HepG2 (cell line): ENCODE results near the gene SYNC. TPM values are rescaled to one million over a fixed set of nuclear protein-coding genes. Genes with fewer than 3 reads are reported as not detected.
A peak's percentile ranks its signal among the peaks of the same experiment; 100 is the strongest.

Experiments
- ARNT ChIP-seq: fragments of 450-650 bp; IDR thresholded peaks from 2 replicates; pipeline ENCODE4 v1.6.1; 2017
- ATF7 ChIP-seq, 2 experiments: fragments of 450-650 bp in 1 of 2; sonication (generic) in 1 of 2; formaldehyde crosslinking in 1 of 2; IDR thresholded peaks; 2 replicates each; pipeline versions ENCODE4 v1.4.0 to v1.6.1; 2016 to 2020; ENCODE audit warnings: antibody characterized with exemption in 1 of 2, mild to moderate bottlenecking in 1 of 2, missing genetic modification reagents in 1 of 2
- FOXK1 ChIP-seq: sonication (generic); formaldehyde crosslinking; IDR thresholded peaks from 2 replicates; pipeline ENCODE4 v1.4.0; 2020; ENCODE audit warnings: low read depth, missing genetic modification reagents, borderline replicate concordance
- ISL2 ChIP-seq: sonication (generic); formaldehyde crosslinking; IDR thresholded peaks from 2 replicates; pipeline ENCODE4 v1.5.0; 2020; ENCODE audit warnings: missing genetic modification reagents
- JUNB ChIP-seq: sonication (generic); formaldehyde crosslinking; IDR thresholded peaks from 2 replicates; pipeline ENCODE4 v1.8.0; 2022; ENCODE audit warnings: missing genetic modification reagents, mild to moderate bottlenecking, borderline replicate concordance
- MAFG ChIP-seq: sonication (generic); formaldehyde crosslinking; IDR thresholded peaks from 2 replicates; pipeline ENCODE4 v1.5.1; 2020; ENCODE audit warnings: mild to moderate bottlenecking, missing genetic modification reagents
- PTBP1 ChIP-seq: fragments of 200-400 bp; formaldehyde crosslinking; IDR thresholded peaks from 2 replicates; pipeline ENCODE4 v1.6.1; 2018; ENCODE audit warnings: low read length, low read depth; ENCODE audit not compliant: poor library complexity, severe bottlenecking
- RCOR2 ChIP-seq: IDR thresholded peaks from 2 replicates; pipeline ENCODE4 v1.6.1; 2016; ENCODE audit warnings: missing biosample characterization, missing genetic modification reagents
- SIN3B ChIP-seq: fragments of 150-350 bp; IDR thresholded peaks from 2 replicates; pipeline ENCODE4 v1.6.1; 2014; ENCODE audit warnings: low read length
- SMARCC2 ChIP-seq: fragments of 450-650 bp; IDR thresholded peaks from 2 replicates; pipeline ENCODE4 v1.6.1; 2017; ENCODE audit warnings: antibody characterized with exemption, mild to moderate bottlenecking
- SNAPC2 ChIP-seq: sonication (generic); formaldehyde crosslinking; IDR thresholded peaks from 2 replicates; pipeline ENCODE4 v1.8.1; 2022; ENCODE audit warnings: mild to moderate bottlenecking, missing genetic modification reagents
- ZFP37 ChIP-seq: sonication (generic); formaldehyde crosslinking; IDR thresholded peaks from 2 replicates; pipeline ENCODE4 v1.4.0; 2020; ENCODE audit warnings: missing genetic modification reagents, borderline replicate concordance
- ZFP82 ChIP-seq: sonication (generic); formaldehyde crosslinking; IDR thresholded peaks from 2 replicates; pipeline ENCODE4 v1.5.1; 2020; ENCODE audit warnings: mild to moderate bottlenecking, missing genetic modification reagents, borderline replicate concordance
- ZIK1 ChIP-seq: sonication (generic); formaldehyde crosslinking; IDR thresholded peaks from 2 replicates; pipeline ENCODE4 v1.5.0; 2020; ENCODE audit warnings: mild to moderate bottlenecking, low read depth, missing genetic modification reagents, borderline replicate concordance
- ZMYM2 ChIP-seq: sonication (generic); formaldehyde crosslinking; IDR thresholded peaks from 2 replicates; pipeline ENCODE4 v1.8.0; 2022; ENCODE audit warnings: mild to moderate bottlenecking, missing genetic modification reagents
- ZNF143 ChIP-seq: sonication (generic); formaldehyde crosslinking; IDR thresholded peaks from 2 replicates; pipeline ENCODE4 v1.4.0; 2020; ENCODE audit warnings: missing genetic modification reagents
- ZNF577 ChIP-seq: sonication (generic); formaldehyde crosslinking; IDR thresholded peaks from 2 replicates; pipeline ENCODE4 v1.4.0; 2020; ENCODE audit warnings: mild to moderate bottlenecking, low read depth, missing genetic modification reagents, borderline replicate concordance
- ZNF776 ChIP-seq: sonication (generic); formaldehyde crosslinking; IDR thresholded peaks from 2 replicates; pipeline ENCODE4 v1.4.0; 2020; ENCODE audit warnings: mild to moderate bottlenecking, missing genetic modification reagents
- ZNF850 ChIP-seq: sonication (generic); formaldehyde crosslinking; conservative IDR thresholded peaks from 2 replicates; pipeline ENCODE4 v1.9.0; 2021; ENCODE audit warnings: mild to moderate bottlenecking, missing genetic modification reagents
- polyA plus RNA-seq, 8 experiments: library from polyadenylated mRNA; depleted of rRNA in 3 of 8; stranded (reverse) in 7 of 8; unstranded in 1 of 8; fragments of >200 nt; fragmentation: Illumina TruSeq in 4 of 8; extraction: Trizol in 4 of 8; gene quantifications; 2 replicates each; pipeline versions ENCODE4 v1.2.1 to v1.2.3, GENCODE V29; 2011 to 2016; ENCODE audit warnings: low read depth in 4 of 8, missing spikeins in 1 of 8, mixed read lengths in 1 of 8; ENCODE audit not compliant: insufficient read depth in 1 of 8
- total RNA-seq, 5 experiments: library from RNA; depleted of rRNA; stranded (reverse); fragments of >200 nt; fragmentation: Illumina TruSeq; extraction: Trizol; gene quantifications; 2 replicates each; pipeline ENCODE4 v1.2.3, GENCODE V29; 2016; ENCODE audit warnings: low read depth in 1 of 5
- TF ChIP-seq, protein P1 (sequence below): fragments of 450-650 bp; IDR thresholded peaks from 2 replicates; pipeline ENCODE4 v1.6.1; 2017; ENCODE audit warnings: mild to moderate bottlenecking
- TF ChIP-seq, protein P2 (sequence below): sonication (generic); formaldehyde crosslinking; IDR thresholded peaks from 2 replicates; pipeline ENCODE4 v1.9.0; 2021; ENCODE audit warnings: mild to moderate bottlenecking, missing genetic modification reagents
- TF ChIP-seq, protein P3 (sequence below): sonication (generic); formaldehyde crosslinking; IDR thresholded peaks from 2 replicates; pipeline ENCODE4 v1.5.1; 2020; ENCODE audit warnings: mild to moderate bottlenecking, missing genetic modification reagents, moderate library complexity

SYNC gene
- total and polyA plus RNA-seq, 2 of the 13 experiments (the other 11 are each of a cell fraction or from before 2014, with no cell fraction given), result 2.4 to 5.4 TPM

DNA sequence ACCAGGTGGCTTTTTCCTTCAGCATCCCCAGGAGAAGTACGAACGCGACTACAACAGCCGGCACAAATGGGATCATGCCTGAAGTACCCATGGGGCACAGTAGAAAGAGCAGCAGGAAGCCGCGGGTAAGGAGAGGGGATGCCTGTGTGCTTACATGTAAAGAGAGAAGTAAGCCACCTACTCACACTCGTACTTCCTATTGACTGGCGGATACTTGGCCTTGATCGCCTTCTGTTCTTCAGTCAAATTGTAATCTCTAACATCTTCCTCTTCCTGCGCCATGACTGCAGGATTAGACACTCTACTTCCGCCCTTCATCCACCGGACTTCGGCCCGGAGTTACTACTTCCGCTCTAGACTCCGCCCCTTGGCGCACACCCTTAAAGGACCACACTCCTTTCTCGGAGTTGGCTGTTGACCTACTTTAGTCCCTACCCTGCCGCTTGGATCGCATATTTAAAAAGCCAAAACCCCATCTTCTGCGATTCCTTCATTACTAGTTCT, 52.3 kb downstream of the SYNC start, which contains the start of gene ZBTB8OS (continued):
- TF ChIP-seq, protein P1, sequence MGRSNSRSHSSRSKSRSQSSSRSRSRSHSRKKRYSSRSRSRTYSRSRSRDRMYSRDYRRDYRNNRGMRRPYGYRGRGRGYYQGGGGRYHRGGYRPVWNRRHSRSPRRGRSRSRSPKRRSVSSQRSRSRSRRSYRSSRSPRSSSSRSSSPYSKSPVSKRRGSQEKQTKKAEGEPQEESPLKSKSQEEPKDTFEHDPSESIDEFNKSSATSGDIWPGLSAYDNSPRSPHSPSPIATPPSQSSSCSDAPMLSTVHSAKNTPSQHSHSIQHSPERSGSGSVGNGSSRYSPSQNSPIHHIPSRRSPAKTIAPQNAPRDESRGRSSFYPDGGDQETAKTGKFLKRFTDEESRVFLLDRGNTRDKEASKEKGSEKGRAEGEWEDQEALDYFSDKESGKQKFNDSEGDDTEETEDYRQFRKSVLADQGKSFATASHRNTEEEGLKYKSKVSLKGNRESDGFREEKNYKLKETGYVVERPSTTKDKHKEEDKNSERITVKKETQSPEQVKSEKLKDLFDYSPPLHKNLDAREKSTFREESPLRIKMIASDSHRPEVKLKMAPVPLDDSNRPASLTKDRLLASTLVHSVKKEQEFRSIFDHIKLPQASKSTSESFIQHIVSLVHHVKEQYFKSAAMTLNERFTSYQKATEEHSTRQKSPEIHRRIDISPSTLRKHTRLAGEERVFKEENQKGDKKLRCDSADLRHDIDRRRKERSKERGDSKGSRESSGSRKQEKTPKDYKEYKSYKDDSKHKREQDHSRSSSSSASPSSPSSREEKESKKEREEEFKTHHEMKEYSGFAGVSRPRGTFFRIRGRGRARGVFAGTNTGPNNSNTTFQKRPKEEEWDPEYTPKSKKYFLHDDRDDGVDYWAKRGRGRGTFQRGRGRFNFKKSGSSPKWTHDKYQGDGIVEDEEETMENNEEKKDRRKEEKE, result no peak
- no peak for TF ChIP-seq SNAPC2 (CRISPR knock-in tag)
- no peak for TF ChIP-seq MAFG
- TF ChIP-seq RCOR2, result no peak
- TF ChIP-seq, protein P2, sequence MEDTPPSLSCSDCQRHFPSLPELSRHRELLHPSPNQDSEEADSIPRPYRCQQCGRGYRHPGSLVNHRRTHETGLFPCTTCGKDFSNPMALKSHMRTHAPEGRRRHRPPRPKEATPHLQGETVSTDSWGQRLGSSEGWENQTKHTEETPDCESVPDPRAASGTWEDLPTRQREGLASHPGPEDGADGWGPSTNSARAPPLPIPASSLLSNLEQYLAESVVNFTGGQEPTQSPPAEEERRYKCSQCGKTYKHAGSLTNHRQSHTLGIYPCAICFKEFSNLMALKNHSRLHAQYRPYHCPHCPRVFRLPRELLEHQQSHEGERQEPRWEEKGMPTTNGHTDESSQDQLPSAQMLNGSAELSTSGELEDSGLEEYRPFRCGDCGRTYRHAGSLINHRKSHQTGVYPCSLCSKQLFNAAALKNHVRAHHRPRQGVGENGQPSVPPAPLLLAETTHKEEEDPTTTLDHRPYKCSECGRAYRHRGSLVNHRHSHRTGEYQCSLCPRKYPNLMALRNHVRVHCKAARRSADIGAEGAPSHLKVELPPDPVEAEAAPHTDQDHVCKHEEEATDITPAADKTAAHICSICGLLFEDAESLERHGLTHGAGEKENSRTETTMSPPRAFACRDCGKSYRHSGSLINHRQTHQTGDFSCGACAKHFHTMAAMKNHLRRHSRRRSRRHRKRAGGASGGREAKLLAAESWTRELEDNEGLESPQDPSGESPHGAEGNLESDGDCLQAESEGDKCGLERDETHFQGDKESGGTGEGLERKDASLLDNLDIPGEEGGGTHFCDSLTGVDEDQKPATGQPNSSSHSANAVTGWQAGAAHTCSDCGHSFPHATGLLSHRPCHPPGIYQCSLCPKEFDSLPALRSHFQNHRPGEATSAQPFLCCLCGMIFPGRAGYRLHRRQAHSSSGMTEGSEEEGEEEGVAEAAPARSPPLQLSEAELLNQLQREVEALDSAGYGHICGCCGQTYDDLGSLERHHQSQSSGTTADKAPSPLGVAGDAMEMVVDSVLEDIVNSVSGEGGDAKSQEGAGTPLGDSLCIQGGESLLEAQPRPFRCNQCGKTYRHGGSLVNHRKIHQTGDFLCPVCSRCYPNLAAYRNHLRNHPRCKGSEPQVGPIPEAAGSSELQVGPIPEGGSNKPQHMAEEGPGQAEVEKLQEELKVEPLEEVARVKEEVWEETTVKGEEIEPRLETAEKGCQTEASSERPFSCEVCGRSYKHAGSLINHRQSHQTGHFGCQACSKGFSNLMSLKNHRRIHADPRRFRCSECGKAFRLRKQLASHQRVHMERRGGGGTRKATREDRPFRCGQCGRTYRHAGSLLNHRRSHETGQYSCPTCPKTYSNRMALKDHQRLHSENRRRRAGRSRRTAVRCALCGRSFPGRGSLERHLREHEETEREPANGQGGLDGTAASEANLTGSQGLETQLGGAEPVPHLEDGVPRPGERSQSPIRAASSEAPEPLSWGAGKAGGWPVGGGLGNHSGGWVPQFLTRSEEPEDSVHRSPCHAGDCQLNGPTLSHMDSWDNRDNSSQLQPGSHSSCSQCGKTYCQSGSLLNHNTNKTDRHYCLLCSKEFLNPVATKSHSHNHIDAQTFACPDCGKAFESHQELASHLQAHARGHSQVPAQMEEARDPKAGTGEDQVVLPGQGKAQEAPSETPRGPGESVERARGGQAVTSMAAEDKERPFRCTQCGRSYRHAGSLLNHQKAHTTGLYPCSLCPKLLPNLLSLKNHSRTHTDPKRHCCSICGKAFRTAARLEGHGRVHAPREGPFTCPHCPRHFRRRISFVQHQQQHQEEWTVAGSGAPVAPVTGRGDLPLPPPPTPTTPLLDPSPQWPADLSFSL (CRISPR knock-in tag), result no peak
- no peak for TF ChIP-seq PTBP1
- no peak for TF ChIP-seq ISL2 (CRISPR knock-in tag)
- no peak for TF ChIP-seq ZFP82 (CRISPR knock-in tag)
- TF ChIP-seq ZNF776 (CRISPR knock-in tag), result no peak
- no peak for TF ChIP-seq ARNT
- TF ChIP-seq SMARCC2, result no peak
- no peak for TF ChIP-seq ZNF143 (CRISPR knock-in tag)
- TF ChIP-seq ZNF850 (CRISPR knock-in tag), result no peak
- TF ChIP-seq SIN3B, result peak; percentile 75
- TF ChIP-seq ZFP37 (CRISPR knock-in tag), result no peak
- no peak for TF ChIP-seq ATF7 (IDR thresholded peaks at IDR 0.05)
- no peak for TF ChIP-seq ATF7 (CRISPR knock-in tag; IDR thresholded peaks at IDR 0.05)
- no peak for TF ChIP-seq ZIK1 (CRISPR knock-in tag)
- TF ChIP-seq JUNB (CRISPR knock-in tag), result no peak
- TF ChIP-seq FOXK1 (CRISPR knock-in tag), result no peak
- TF ChIP-seq, protein P3, sequence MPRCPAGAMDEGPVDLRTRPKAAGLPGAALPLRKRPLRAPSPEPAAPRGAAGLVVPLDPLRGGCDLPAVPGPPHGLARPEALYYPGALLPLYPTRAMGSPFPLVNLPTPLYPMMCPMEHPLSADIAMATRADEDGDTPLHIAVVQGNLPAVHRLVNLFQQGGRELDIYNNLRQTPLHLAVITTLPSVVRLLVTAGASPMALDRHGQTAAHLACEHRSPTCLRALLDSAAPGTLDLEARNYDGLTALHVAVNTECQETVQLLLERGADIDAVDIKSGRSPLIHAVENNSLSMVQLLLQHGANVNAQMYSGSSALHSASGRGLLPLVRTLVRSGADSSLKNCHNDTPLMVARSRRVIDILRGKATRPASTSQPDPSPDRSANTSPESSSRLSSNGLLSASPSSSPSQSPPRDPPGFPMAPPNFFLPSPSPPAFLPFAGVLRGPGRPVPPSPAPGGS (CRISPR knock-in tag), result no peak
- TF ChIP-seq ZMYM2 (CRISPR knock-in tag), result no peak
- TF ChIP-seq ZNF577 (CRISPR knock-in tag), result no peak
